Measurements from ENCODE around the gene NPY4R2.
"Not testable (repeated sequence)": the region's sequence is repeated elsewhere in the genome, so short reads cannot be mapped to it uniquely, and the experiment has no call there.

Gene NPY4R2

GRCh38 chr10:47918475-47918874 is at the start of gene NPY4R2:
TSS of gene NPY4R2 (plus strand) at chr10:47918662. CDS start at chr10:47921988, 3,326 bp downstream.
- not testable (repeated sequence) for DNase-seq (ENCODE audit: low read depth); H3K4me3 ChIP-seq (ENCODE audit: low read depth, low read length)

- DNase-seq (ENCODE audit: low read depth): not testable (repeated sequence)
Observed at GRCh38 chr10:47870887-47871286, 47.6 kb upstream of the NPY4R2 start.

GRCh38 chr10:47871485-47872180 is 46.8 kb upstream of the NPY4R2 start:
- not testable (repeated sequence) for H3K4me3 ChIP-seq (ENCODE audit: low read depth, low read length); DNase-seq (ENCODE audit: low read depth)

More at GRCh38 chr10:47870887-47871286, 47.6 kb upstream of the NPY4R2 start:
- not testable (repeated sequence) for H3K4me3 ChIP-seq (ENCODE audit: low read depth, low read length)

- not testable (repeated sequence) for DNase-seq (ENCODE audit: low read depth); H3K4me3 ChIP-seq (ENCODE audit: low read depth, low read length)
Observed at GRCh38 chr10:47872236-47872635, 46.2 kb upstream of the NPY4R2 start.

- not testable (repeated sequence) for H3K4me3 ChIP-seq (ENCODE audit: low read depth, low read length); DNase-seq (ENCODE audit: low read depth)
Observed at GRCh38 chr10:47884239-47884638, 34.2 kb upstream of the NPY4R2 start.

- DNase-seq (ENCODE audit: low read depth); H3K4me3 ChIP-seq (ENCODE audit: low read depth, low read length): not testable (repeated sequence)
Observed at GRCh38 chr10:47884934-47885333, 33.5 kb upstream of the NPY4R2 start.

GRCh38 chr10:47886356-47886755 is 32.1 kb upstream of the NPY4R2 start:
- H3K4me3 ChIP-seq (ENCODE audit: low read depth, low read length); DNase-seq (ENCODE audit: low read depth): not testable (repeated sequence)

GRCh38 chr10:47886827-47887226 is 31.6 kb upstream of the NPY4R2 start:
- H3K4me3 ChIP-seq (ENCODE audit: low read depth, low read length); DNase-seq (ENCODE audit: low read depth): not testable (repeated sequence)

- not testable (repeated sequence) for H3K4me3 ChIP-seq (ENCODE audit: low read depth, low read length); DNase-seq (ENCODE audit: low read depth)
Observed at GRCh38 chr10:47890737-47891136, 27.7 kb upstream of the NPY4R2 start.

GRCh38 chr10:47892494-47893261 is 25.8 kb upstream of the NPY4R2 start:
- not testable (repeated sequence) for H3K4me3 ChIP-seq (ENCODE audit: low read depth, low read length); DNase-seq (ENCODE audit: low read depth)

GRCh38 chr10:47894571-47894970 is 23.9 kb upstream of the NPY4R2 start:
- not testable (repeated sequence) for H3K4me3 ChIP-seq (ENCODE audit: low read depth, low read length); DNase-seq (ENCODE audit: low read depth)

- H3K4me3 ChIP-seq (ENCODE audit: low read depth, low read length); DNase-seq (ENCODE audit: low read depth): not testable (repeated sequence)
Observed at GRCh38 chr10:47897813-47898212, 20.6 kb upstream of the NPY4R2 start.

- H3K4me3 ChIP-seq (ENCODE audit: low read depth, low read length); DNase-seq (ENCODE audit: low read depth): not testable (repeated sequence)
Observed at GRCh38 chr10:47909333-47909732, 9.1 kb upstream of the NPY4R2 start.

- not testable (repeated sequence) for DNase-seq (ENCODE audit: low read depth)
Observed at GRCh38 chr10:47910486-47910885, 8.0 kb upstream of the NPY4R2 start.

GRCh38 chr10:47914052-47914451 is 4.4 kb upstream of the NPY4R2 start:
- not testable (repeated sequence) for H3K4me3 ChIP-seq (ENCODE audit: low read depth, low read length); DNase-seq (ENCODE audit: low read depth)

More at GRCh38 chr10:47910486-47910885, 8.0 kb upstream of the NPY4R2 start:
- not testable (repeated sequence) for H3K4me3 ChIP-seq (ENCODE audit: low read depth, low read length)

GRCh38 chr10:47915849-47916548 is 2.5 kb upstream of the NPY4R2 start:
- DNase-seq (ENCODE audit: low read depth); H3K4me3 ChIP-seq (ENCODE audit: low read depth, low read length): not testable (repeated sequence)

- not testable (repeated sequence) for DNase-seq (ENCODE audit: low read depth); H3K4me3 ChIP-seq (ENCODE audit: low read depth, low read length)
Observed at GRCh38 chr10:47920610-47921009, 2.1 kb downstream of the NPY4R2 start.

- H3K4me3 ChIP-seq (ENCODE audit: low read depth, low read length); DNase-seq (ENCODE audit: low read depth): not testable (repeated sequence)
Observed at GRCh38 chr10:47922503-47922902, 4.0 kb downstream of the NPY4R2 start.

GRCh38 chr10:47924628-47925027 is 6.2 kb downstream of the NPY4R2 start:
- not testable (repeated sequence) for H3K4me3 ChIP-seq (ENCODE audit: low read depth, low read length); DNase-seq (ENCODE audit: low read depth)

Measured in GM12865 (cell line).